ENCODE data around the gene PRRX1. TPM values are rescaled to one million over a fixed set of nuclear protein-coding genes. Genes with fewer than 3 reads are reported as not detected.

The PRRX1 gene
- polyA plus RNA-seq, 3 donors = not detected

GRCh38 chr1:170743083-170743482, 79.2 kb downstream of the PRRX1 start:
- Histone ChIP-seq H3K36me3 (replicated peaks in 1 of 2; ENCODE audit: control insufficient read depth in 1 of 2, insufficient read depth in 2 of 2, low read length in 2 of 2) (no peaks in the 10 kb centered on the region), H4K20me1 (ENCODE audit: insufficient read depth, low read length) (no peaks in the 10 kb centered on the region), H2AFZ (ENCODE audit: insufficient read depth, low read depth, low read length, poor library complexity, severe bottlenecking) (no peak overlapping the region), H3K27ac (ENCODE audit: low read depth in 1 of 2, low read length in 2 of 2) (no peak overlapping the region), H3K9ac (ENCODE audit: insufficient read depth, low read length, poor library complexity, severe bottlenecking) (no peak overlapping the region), H3K27me3 (ENCODE audit: control insufficient read depth in 2 of 2, insufficient read depth in 2 of 2, low read length in 2 of 2) (no peaks in the 10 kb centered on the region), H3K4me3 (replicated peaks in 1 of 3; ENCODE audit: low read depth in 2 of 3, low read length in 3 of 3) (no peak overlapping the region), H3K9me3 (replicated peaks in 1 of 2; ENCODE audit: control insufficient read depth in 1 of 2, insufficient read depth in 1 of 2, low read length in 2 of 2) (peaks cover 0 to 9% of the 10 kb centered on the region in 2 donors), H3K79me2 (ENCODE audit: insufficient read depth, low read length) (no peaks in the 10 kb centered on the region), H3K4me2 (replicated peaks; ENCODE audit: extremely low read depth, low read length, poor library complexity, severe bottlenecking) (no peak overlapping the region), H3K4me1 (ENCODE audit: control insufficient read depth in 1 of 2, insufficient read depth in 2 of 2, low read length in 2 of 2) (no peaks in the 10 kb centered on the region)
- H3K4me3 Mint-ChIP-seq = no peak overlapping the region
- peaks cover 0 to 2% (median 0%) of the 10 kb centered on the region in 3 donors for H3K27me3 Mint-ChIP-seq (ENCODE audit: low read depth in 3 of 3)
- intact Hi-C loops (cut with micrococcal nuclease) = no loop called here
- WGBS (ENCODE audit: insufficient coverage) = 100% methylated on average over 1 of the region's 1 CpG
- H3K4me1 Mint-ChIP-seq = no peaks in the 10 kb centered on the region
- TF ChIP-seq CTCF (IDR thresholded peaks at IDR 0.05) = no peak
- no peak overlapping the region for H3K27ac Mint-ChIP-seq
- peaks cover 0 to 24% (median 5%) of the 10 kb centered on the region in 7 donors for H3K9me3 Mint-ChIP-seq
- no peak for DNase-seq
- no peaks in the 10 kb centered on the region for H3K36me3 Mint-ChIP-seq

GRCh38 chr1:170749549-170749948, 85.6 kb downstream of the PRRX1 start:
- Histone ChIP-seq H3K4me3 (replicated peaks in 1 of 3; ENCODE audit: low read depth in 2 of 3, low read length in 3 of 3) (no peak overlapping the region), H4K20me1 (ENCODE audit: insufficient read depth, low read length) (no peaks in the 10 kb centered on the region), H3K4me1 (ENCODE audit: control insufficient read depth in 1 of 2, insufficient read depth in 2 of 2, low read length in 2 of 2) (no peaks in the 10 kb centered on the region), H3K9ac (ENCODE audit: insufficient read depth, low read length, poor library complexity, severe bottlenecking) (no peak overlapping the region), H3K27ac (ENCODE audit: low read depth in 1 of 2, low read length in 2 of 2) (no peak overlapping the region), H3K27me3 (ENCODE audit: control insufficient read depth in 2 of 2, insufficient read depth in 2 of 2, low read length in 2 of 2) (no peaks in the 10 kb centered on the region), H3K79me2 (ENCODE audit: insufficient read depth, low read length) (no peaks in the 10 kb centered on the region), H3K4me2 (replicated peaks; ENCODE audit: extremely low read depth, low read length, poor library complexity, severe bottlenecking) (no peak overlapping the region), H3K9me3 (replicated peaks in 1 of 2; ENCODE audit: control insufficient read depth in 1 of 2, insufficient read depth in 1 of 2, low read length in 2 of 2) (peaks cover 0 to 1% of the 10 kb centered on the region in 2 donors), H3K36me3 (replicated peaks in 1 of 2; ENCODE audit: control insufficient read depth in 1 of 2, insufficient read depth in 2 of 2, low read length in 2 of 2) (no peaks in the 10 kb centered on the region), H2AFZ (ENCODE audit: insufficient read depth, low read depth, low read length, poor library complexity, severe bottlenecking) (no peak overlapping the region)
- no peak overlapping the region for H3K4me3 Mint-ChIP-seq
- no peak overlapping the region for H3K27ac Mint-ChIP-seq
- intact Hi-C loops (cut with micrococcal nuclease) = no loop called here
- peaks cover 0 to 2% (median 0%) of the 10 kb centered on the region in 3 donors for H3K27me3 Mint-ChIP-seq (ENCODE audit: low read depth in 3 of 3)
- no peaks in the 10 kb centered on the region for H3K36me3 Mint-ChIP-seq
- no peak for DNase-seq
- peaks cover 0 to 6% (median 3%) of the 10 kb centered on the region in 7 donors for H3K9me3 Mint-ChIP-seq
- H3K4me1 Mint-ChIP-seq = no peaks in the 10 kb centered on the region
- no peak for TF ChIP-seq CTCF (IDR thresholded peaks at IDR 0.05)
- 100% methylated on average over 1 of the region's 2 CpGs for WGBS (ENCODE audit: insufficient coverage)
